Measurements from ENCODE around the gene MN1. TPM values are rescaled to one million over a fixed set of nuclear protein-coding genes. Genes with fewer than 3 reads are reported as not detected.

MN1 gene
- polyA plus RNA-seq, 3 donors from 2014 or later: 0.03 to 0.14 TPM; not detected in 1

GRCh38 chr22:27704581-27704980, 97.0 kb downstream of the MN1 start:
- Mint-ChIP-seq H3K27ac (no peak overlapping the region), H3K36me3 (no peaks in the 10 kb centered on the region), H3K9me3 (no peaks in the 10 kb centered on the region), H3K4me1 (no peaks in the 10 kb centered on the region), H3K4me3 (no peak overlapping the region), H3K27me3 (ENCODE audit: low read depth in 3 of 3) (peaks cover 0 to 2% (median 1%) of the 10 kb centered on the region in 3 donors)
- no peak for DNase-seq

- Mint-ChIP-seq H3K4me3 (no peak overlapping the region), H3K27me3 (ENCODE audit: low read depth in 3 of 3) (peaks cover 0 to 5% (median 3%) of the 10 kb centered on the region in 3 donors), H3K4me1 (no peaks in the 10 kb centered on the region), H3K9me3 (peaks cover 0 to 2% (median under 1%) of the 10 kb centered on the region in 6 donors), H3K36me3 (no peaks in the 10 kb centered on the region), H3K27ac (no peak overlapping the region)
- DNase-seq: no peak
Observed at GRCh38 chr22:27699383-27700019, 102.1 kb downstream of the MN1 start.

- no peak overlapping the region for H3K27ac Mint-ChIP-seq
- no peak overlapping the region for H3K4me3 Mint-ChIP-seq
- peaks cover 0 to 2% (median under 1%) of the 10 kb centered on the region in 6 donors for H3K9me3 Mint-ChIP-seq
- H3K27me3 Mint-ChIP-seq (ENCODE audit: low read depth in 3 of 3): peaks cover 0 to 5% (median 3%) of the 10 kb centered on the region in 3 donors
- no peaks in the 10 kb centered on the region for H3K4me1 Mint-ChIP-seq
- no peaks in the 10 kb centered on the region for H3K36me3 Mint-ChIP-seq
- DNase-seq: no peak
Observed at GRCh38 chr22:27698813-27699212, 102.7 kb downstream of the MN1 start.

Other genes with a start within 250 kb of the MN1 start
- 10 to 100 TPM; 46.1 to 78.1 (median 66.7) TPM for gene PITPNB, start 117.5 kb upstream of the MN1 start, polyA plus RNA-seq